Endothelial cell (in vitro differentiated cells): ENCODE measurements around the gene GABRE. TPM values are rescaled to one million over a fixed set of nuclear protein-coding genes. Genes with fewer than 3 reads are reported as not detected.

Experiments
- DNase-seq: peaks from one replicate; pipeline ENCODE4 v3.0.0; 2021; ENCODE audit warnings: low spot score
- H3K27ac Mint-ChIP-seq: one replicate; pipeline ENCODE4 v1.8.0; 2021; ENCODE audit warnings: mixed read lengths, inconsistent platforms; ENCODE audit not compliant: unreplicated experiment
- H3K27me3 Mint-ChIP-seq: one replicate; pipeline ENCODE4 v1.8.0; 2021; ENCODE audit warnings: mild to moderate bottlenecking, moderate library complexity, mixed read lengths, inconsistent platforms; ENCODE audit not compliant: unreplicated experiment
- H3K36me3 Mint-ChIP-seq: one replicate; pipeline ENCODE4 v1.8.0; 2021; ENCODE audit warnings: mild to moderate bottlenecking, low read depth, mixed read lengths, inconsistent platforms; ENCODE audit not compliant: unreplicated experiment
- H3K4me1 Mint-ChIP-seq: one replicate; pipeline ENCODE4 v1.8.0; 2021; ENCODE audit warnings: mild to moderate bottlenecking, mixed read lengths, inconsistent platforms; ENCODE audit not compliant: unreplicated experiment
- H3K4me3 Mint-ChIP-seq: one replicate; pipeline ENCODE4 v1.8.0; 2021; ENCODE audit warnings: mild to moderate bottlenecking, mixed read lengths, inconsistent platforms; ENCODE audit not compliant: unreplicated experiment
- H3K9me3 Mint-ChIP-seq: one replicate; pipeline ENCODE4 v1.8.0; 2021; ENCODE audit warnings: mixed read lengths, inconsistent platforms; ENCODE audit not compliant: unreplicated experiment
- CTCF ChIP-seq: fragments of 200-600 bp; sonication (generic); IDR thresholded peaks from one replicate; pipeline ENCODE4 v1.5.0; 2021; ENCODE audit warnings: antibody characterized with exemption; ENCODE audit not compliant: unreplicated experiment
- long read RNA-seq: library from polyadenylated mRNA; unstranded; transcript quantifications from one replicate; pipeline ENCODE4 v2.0.0, GENCODE V29; 2020; ENCODE audit not compliant: unreplicated experiment
- total RNA-seq: library from RNA; stranded (reverse); fragmentation: NEBNext Ultra II Directional; extraction: Animal tissue kit (Norgen Biotek cat#: 25700); gene quantifications from one replicate; pipeline ENCODE4 v1.2.1, GENCODE V29; 2021; ENCODE audit not compliant: unreplicated experiment

GABRE gene, protein sequence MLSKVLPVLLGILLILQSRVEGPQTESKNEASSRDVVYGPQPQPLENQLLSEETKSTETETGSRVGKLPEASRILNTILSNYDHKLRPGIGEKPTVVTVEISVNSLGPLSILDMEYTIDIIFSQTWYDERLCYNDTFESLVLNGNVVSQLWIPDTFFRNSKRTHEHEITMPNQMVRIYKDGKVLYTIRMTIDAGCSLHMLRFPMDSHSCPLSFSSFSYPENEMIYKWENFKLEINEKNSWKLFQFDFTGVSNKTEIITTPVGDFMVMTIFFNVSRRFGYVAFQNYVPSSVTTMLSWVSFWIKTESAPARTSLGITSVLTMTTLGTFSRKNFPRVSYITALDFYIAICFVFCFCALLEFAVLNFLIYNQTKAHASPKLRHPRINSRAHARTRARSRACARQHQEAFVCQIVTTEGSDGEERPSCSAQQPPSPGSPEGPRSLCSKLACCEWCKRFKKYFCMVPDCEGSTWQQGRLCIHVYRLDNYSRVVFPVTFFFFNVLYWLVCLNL
- total RNA-seq = 2.0 TPM
- long read RNA-seq = 0 reads

GRCh38 chrX:151974336-151975227, at the start of gene GABRE:
Gene GABRE (minus strand): TSS chrX:151974676. CDS start chrX:151974625, 51 bp downstream.
- Mint-ChIP-seq H3K9me3 (no peaks in the 10 kb centered on the region), H3K27me3 (peaks cover 4% of the 10 kb centered on the region), H3K4me3 (peak within 1 kb of the TSS; percentile 47), H3K36me3 (no peaks in the 10 kb centered on the region), H3K4me1 (peaks cover 4% of the 10 kb centered on the region), H3K27ac (peak within 1 kb of the TSS; percentile 9)
- DNase-seq = peak; percentile 18
- TF ChIP-seq CTCF = no peak

- TF ChIP-seq CTCF = no peak
- Mint-ChIP-seq H3K4me1 (no peaks in the 10 kb centered on the region), H3K27me3 (no peaks in the 10 kb centered on the region), H3K27ac (no peak overlapping the region), H3K9me3 (no peaks in the 10 kb centered on the region), H3K36me3 (no peaks in the 10 kb centered on the region), H3K4me3 (no peak overlapping the region)
- DNase-seq = no peak
These were observed 46.4 kb upstream of the GABRE start for GRCh38 chrX:152020888-152021287.

DNA sequence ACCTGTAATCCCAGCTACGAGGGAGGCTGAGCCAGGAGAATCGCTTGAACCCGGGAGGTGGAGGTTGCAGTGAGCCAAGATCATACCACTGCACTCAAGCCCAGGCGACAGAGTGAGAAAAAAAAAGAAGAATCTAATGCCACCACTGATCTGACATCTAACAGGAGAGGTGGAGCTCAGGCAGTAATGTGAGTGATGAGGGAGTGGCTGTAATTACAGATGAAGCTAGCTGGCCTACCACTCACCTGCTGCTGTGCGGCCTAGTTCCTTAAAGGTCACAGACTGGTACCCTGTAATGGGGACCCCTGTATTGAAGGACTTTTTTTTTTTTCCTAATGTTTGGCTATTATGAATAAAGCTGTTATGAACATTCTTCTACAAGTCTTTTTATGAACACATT, 25.3 kb upstream of the GABRE start:
- Mint-ChIP-seq H3K4me3 (no peak overlapping the region), H3K36me3 (no peaks in the 10 kb centered on the region), H3K4me1 (no peaks in the 10 kb centered on the region), H3K9me3 (no peaks in the 10 kb centered on the region), H3K27me3 (peaks cover 1% of the 10 kb centered on the region), H3K27ac (no peak overlapping the region)
- no peak for TF ChIP-seq CTCF
- DNase-seq = no peak

GRCh38 chrX:151997539-151997938, 23.1 kb upstream of the GABRE start:
- no peaks in the 10 kb centered on the region for H3K36me3 Mint-ChIP-seq
- DNase-seq = no peak
- H3K27ac Mint-ChIP-seq = no peak overlapping the region
- H3K4me1 Mint-ChIP-seq = no peaks in the 10 kb centered on the region
- no peak overlapping the region for H3K4me3 Mint-ChIP-seq
- H3K27me3 Mint-ChIP-seq = peaks cover 1% of the 10 kb centered on the region
- TF ChIP-seq CTCF = no peak
- no peaks in the 10 kb centered on the region for H3K9me3 Mint-ChIP-seq
